Breast epithelium (tissue), 3 donors: ENCODE results near the gene SCUBE2.

ENCODE experiments used
- POLR2A ChIP-seq: fragments of 450-650 bp; IDR thresholded peaks from one replicate; pipeline ENCODE4 v1.6.1; 2016; ENCODE audit warnings: antibody characterized with exemption, mild to moderate bottlenecking, moderate library complexity
- POLR2AphosphoS5 ChIP-seq, 3 donors: sonication (generic); formaldehyde crosslinking; IDR thresholded peaks; one replicate each; pipeline ENCODE4 v1.6.1; 2017; ENCODE audit warnings: antibody characterized with exemption in 3 of 3
- TF ChIP-seq, protein P1 (sequence below), 3 donors: fragments of 450-650 bp; IDR thresholded peaks; one replicate each; pipeline ENCODE4 v1.5.1; 2016 to 2017; ENCODE audit warnings: antibody characterized with exemption in 3 of 3, mild to moderate bottlenecking in 3 of 3, moderate library complexity in 3 of 3

DNA sequence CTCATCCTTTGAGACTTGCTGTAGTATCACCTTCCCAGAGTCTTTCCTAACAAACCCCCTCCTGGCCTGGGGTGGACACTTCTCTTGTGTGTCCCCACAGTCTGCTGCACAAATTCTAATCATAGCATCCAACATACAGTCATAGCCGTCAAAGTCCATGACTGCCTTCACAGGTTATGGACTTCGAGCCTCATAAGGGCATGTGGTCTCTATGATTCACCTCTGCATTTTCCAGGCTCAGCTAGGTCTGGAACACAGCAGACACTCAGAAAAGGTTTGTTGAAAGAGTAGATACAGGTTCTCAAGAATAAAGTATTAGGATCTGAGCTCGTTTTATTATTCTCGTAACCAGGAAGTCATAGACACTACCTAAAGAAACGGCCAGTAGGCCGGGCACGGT, 13.2 kb upstream of the SCUBE2 start:
- TF ChIP-seq POLR2AphosphoS5 (IDR thresholded peaks at IDR 0.05), result no peak
- TF ChIP-seq, protein P1, sequence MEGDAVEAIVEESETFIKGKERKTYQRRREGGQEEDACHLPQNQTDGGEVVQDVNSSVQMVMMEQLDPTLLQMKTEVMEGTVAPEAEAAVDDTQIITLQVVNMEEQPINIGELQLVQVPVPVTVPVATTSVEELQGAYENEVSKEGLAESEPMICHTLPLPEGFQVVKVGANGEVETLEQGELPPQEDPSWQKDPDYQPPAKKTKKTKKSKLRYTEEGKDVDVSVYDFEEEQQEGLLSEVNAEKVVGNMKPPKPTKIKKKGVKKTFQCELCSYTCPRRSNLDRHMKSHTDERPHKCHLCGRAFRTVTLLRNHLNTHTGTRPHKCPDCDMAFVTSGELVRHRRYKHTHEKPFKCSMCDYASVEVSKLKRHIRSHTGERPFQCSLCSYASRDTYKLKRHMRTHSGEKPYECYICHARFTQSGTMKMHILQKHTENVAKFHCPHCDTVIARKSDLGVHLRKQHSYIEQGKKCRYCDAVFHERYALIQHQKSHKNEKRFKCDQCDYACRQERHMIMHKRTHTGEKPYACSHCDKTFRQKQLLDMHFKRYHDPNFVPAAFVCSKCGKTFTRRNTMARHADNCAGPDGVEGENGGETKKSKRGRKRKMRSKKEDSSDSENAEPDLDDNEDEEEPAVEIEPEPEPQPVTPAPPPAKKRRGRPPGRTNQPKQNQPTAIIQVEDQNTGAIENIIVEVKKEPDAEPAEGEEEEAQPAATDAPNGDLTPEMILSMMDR (IDR thresholded peaks at IDR 0.05), result no peak
- TF ChIP-seq POLR2A, result no peak
